Stimulated activated CD8-positive, alpha-beta memory T cell treated with anti-CD3 and anti-CD28 coated beads, Interleukin-15, amount 100 ng/mL, for 4 hours (primary cell): ENCODE data around the gene ARID3A.

Source experiments
- DNase-seq, 2 donors: peaks; one replicate each; pipeline ENCODE4 v3.0.0-alpha.2; 2020; ENCODE audit warnings: low read depth in 2 of 2

ARID3A gene

DNA sequence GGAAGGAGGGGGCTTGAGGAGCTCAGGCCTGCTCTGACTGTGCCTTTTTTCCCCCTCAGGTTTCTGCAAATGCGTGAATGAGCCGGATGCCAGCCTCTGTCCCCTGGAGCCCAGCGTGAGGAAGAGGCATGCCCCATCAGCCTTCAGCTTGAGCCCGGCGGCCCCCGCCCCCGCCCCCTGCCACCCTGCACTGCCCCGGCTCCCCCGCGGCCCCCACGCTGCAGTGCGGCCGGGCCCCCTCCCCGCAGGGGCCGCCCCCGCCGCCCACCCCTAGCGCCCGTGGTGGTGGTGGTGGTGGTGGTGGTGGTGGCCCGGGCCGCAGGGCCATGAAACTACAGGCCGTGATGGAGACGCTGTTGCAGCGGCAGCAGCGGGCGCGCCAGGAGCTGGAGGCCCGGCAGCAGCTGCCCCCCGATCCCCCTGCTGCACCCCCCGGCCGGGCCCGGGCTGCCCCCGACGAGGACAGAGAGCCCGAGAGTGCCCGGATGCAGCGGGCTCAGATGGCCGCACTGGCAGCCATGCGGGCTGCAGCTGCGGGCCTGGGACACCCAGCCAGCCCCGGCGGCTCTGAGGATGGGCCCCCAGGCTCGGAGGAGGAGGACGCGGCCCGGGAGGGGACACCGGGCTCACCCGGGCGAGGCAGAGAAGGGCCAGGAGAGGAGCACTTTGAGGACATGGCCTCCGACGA, 3.5 kb downstream of the ARID3A start:
- no peak for DNase-seq

DNA sequence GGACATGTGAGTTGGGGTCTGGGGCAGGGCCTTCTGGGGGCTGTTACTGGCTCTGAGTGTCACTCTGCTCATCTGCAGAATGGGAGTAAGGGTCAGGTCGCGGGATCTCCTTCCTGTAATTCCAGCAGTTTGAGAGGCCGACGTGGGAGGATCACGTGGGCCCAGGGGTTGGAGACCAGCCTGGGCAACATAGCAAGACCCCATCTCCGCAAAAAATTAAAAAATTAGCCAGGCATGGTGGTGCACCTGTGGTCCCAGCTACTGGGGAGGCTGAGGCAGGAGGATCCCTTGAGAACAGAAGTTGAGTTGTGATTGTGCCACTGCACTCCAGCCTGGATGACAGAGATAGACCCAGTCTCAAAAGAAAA, 4.0 kb downstream of the ARID3A start:
- DNase-seq, result no peak

DNA sequence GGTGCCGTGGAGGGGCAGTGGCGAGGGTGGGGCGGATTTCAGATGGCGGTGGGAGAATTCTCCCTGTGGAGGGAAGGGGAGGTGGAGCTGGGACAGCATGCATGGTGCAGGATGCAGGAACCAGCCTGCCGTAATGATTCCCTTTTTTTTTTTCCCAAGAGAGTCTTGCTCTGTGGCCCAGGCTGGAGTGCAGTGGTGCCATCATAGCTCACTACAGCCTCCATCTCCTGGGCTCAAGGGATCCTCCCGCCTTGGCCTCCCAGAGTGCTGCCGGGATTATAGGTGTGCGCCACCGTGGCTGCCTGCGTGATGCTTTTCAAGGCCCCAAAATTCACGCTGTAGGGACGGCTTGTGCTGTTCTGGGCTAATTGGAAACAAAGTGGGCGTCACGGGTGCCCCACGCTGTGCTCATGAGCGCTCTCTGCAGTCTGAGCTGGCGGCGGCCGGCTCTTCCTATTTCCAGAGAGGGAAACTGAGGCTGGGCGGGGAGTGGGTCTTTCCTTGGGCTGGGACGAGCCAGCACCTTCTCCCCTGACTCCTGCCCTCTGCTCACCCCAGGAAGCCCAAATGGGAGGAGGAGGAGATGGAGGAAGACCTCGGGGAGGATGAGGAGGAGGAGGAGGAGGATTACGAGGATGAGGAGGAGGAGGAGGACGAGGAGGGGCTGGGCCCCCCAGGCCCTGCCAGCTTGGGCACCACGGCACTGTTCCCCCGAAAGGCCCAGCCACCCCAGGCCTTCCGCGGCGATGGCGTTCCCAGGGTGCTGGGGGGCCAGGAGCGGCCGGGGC, 6.2 kb downstream of the ARID3A start:
- DNase-seq, result no peak

DNA sequence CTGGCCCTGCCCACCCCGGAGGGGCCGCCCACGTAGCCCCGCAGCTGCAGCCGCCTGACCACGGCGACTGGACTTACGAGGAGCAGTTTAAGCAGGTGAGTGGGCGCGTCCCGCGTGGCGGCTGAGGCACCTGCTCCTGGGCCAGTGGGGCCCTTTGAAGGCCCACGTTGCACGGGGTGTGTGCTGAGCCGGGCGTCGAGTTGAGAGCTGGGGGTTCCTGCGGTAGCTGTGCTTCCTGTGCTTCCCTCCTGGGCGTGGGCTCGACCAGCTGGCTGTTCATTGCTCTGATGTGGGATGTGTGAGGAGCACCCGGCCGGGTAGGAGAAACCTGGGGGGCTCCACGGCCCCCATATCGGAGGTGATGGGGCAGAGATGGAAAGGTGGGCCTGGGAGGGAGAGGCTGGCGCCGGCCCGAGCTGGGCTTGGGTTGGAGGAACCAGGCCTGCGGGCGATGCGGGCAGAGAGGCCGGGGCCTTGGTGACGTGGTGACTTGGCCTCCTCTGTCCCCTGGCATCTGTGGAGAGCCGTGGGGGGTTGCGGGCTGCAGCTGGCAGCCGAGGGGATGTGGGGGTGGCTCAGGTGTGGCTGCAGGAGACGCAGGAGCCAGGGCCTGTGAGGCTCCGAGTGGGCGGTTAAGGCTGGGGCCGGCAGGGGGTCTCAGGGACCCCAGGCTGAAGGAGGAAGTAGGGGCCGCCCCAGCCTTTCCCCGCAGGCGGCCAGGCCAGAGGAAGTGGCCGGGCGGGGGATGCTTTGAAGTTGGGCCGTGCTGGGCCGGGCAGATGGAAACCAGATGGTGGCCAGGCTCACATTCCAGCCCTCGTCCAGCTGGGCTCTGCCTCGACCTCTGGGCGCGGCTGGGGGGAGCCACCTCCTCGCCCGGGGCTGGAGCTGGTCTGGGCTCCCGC, 7.1 kb downstream of the ARID3A start:
- no peak for DNase-seq

DNA sequence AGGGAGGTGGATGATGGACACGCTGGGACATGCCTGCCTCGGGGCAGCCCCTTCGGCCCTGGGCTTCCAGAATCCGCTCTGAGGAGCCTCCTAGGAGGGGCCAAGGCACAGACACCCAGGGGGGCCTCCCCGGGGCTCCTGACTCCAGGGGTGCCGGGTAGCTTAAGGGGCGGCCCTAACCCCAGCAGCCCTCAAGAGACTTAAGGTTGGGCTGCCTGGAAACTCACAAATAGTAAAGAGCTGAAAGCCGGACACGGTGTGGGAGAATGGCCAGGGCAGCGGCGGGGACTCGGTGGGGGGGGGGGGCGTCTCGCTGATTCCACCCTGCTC, 7.7 kb downstream of the ARID3A start:
- no peak for DNase-seq

DNA sequence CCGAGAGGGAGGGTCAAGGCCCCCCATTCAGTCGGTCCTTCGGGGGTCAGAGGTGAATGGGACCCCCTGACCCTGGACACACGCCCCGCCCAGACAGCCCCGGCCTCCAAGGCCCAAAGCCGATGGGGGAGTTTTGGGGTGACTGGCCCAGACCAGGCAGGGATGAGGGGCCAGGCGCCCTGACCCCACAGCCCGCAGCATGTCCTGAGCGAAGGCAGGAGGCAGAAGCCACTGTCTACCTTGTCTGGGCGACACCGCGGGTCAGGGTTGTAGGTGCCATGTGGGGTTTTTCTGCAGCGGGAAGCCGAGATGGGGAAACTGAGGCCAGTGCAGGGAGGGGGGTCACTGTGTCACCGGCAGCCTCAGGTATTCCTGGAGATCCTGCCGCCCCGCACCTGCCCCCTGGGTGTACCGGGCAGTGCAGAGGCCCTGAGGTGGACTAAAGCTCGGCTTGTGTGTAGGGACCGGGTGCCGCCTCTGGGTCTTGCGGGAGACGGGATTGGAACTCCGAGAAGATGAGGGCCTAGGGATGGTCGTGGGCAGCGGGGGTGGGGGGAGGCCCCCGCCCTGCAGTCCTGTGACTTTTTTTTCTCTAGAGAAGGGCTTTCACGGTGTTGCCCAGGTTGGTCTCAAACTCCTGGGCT, 8.5 kb downstream of the ARID3A start:
- DNase-seq, result no peak

DNA sequence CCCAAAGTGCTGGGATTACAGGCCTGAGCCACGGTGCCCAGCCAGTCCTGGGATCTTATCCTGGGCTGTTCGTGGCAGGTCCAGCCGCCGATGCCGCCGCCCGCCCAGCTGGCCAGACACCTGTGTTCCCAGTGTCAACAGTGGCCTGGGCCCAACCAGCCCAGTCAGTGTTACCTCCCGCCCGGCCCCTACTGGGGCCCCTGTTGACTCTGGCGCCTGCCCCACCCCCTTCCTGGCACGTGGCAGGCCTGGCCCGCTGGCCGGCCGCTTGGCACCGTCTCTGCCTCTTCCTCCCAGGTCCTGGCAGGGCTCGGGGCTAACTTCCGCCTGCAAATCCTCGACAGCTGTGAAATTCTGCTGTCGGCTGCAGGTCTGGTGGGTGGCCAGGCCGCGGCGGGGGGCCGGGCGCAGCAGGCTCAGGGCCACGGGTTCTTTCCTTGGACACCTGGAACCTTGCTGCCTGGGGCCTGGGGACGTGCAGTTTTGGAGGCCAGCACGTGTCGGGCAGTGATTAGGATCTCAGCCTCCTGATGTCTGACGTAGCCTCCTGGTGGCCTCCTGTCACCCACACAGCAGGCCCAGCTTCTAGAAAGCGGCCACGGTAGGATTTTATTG, 9.1 kb downstream of the ARID3A start:
- no peak for DNase-seq

DNA sequence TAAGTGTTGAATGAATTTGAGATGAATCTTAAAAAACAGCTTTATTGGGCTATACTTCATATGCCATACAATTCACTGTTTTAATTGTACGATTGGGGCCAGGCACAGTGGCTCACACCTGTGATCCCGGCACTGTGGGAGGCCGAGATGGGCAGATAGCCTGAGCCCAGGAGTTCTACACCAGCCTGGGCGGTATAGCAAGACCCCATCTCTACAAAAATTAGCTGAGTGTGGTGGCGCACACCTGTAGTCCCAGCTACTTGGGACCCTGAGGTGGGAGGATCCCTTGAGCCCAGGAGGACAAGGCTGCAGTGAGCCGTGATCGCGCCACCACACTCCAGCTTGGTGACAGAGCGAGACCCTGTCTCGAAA, 10.3 kb downstream of the ARID3A start:
- no peak for DNase-seq

DNA sequence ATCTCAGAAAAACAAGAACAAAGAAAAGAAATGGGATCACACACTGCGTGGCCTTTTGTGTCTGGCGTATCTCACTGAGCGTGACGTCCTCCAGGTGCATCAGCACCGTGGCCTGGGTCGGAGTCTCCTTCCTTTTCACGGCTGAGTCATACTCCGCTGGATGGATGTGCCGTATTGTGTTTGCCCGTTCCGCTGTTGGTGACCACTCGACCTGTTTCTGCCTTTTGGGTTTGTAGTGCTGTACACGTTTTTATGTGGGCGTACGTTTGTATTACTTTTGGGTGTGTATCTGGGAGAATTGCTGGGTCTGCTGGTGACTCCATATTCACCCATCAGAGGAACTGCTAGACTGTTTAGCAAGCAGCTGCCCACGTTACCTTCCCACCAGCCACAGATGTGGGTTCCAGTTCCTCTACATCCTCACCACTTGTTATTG, 11.4 kb downstream of the ARID3A start:
- DNase-seq, result peak in 1 of 2 donors; percentile 53

DNA sequence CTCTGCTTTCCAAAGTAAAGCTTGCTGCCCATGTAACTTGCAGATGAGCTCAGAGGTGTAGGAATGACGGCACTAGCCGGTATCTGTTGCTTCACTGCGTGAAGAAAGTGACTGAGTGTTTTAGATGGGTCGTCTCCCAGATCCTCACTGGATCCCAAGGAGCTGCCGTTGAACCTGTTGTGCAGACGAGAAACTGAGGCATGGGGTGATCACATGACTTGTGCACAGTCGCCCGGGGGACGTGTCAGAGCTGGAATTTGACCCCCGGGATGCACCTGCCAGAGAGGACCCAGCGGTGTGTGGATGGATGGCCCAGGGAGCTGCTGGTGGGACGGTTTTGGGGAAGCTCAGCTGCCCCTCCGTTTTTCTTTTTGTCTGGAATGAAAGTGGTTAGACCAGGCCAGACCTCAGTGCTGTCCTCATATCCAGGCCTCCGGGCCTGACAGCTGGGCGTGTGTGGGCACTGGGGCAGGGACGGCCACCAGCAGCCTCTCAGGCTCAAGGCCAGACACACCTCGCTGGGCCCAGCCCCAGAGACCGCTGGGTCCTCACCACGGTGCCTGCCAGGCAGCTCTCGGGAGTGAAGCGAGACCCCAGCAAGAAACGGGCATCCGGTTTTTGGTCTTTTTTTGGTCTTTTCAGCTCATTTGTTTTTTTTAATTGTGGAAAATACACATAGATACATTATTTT, 12.5 kb downstream of the ARID3A start:
- DNase-seq, result no peak

DNA sequence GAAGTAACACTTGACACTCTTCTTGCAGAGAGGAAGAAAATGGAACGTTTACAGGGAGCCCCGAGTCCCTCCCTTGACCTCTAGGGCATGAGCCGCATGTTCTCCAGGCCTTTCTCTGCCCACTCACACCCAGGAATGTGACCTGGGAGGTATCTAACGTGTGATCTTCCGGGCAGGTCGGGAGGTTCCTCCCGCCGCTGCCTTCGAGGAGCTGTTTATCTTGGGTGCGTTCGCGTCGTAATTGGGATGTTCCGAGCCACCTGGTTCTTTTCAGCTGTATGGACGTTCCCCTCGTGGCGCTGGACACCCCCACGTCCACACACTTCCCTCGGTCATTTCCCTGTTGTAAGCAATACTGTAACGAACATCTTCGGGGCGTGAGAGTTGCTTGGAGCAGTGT, 13.6 kb downstream of the ARID3A start:
- no peak for DNase-seq

DNA sequence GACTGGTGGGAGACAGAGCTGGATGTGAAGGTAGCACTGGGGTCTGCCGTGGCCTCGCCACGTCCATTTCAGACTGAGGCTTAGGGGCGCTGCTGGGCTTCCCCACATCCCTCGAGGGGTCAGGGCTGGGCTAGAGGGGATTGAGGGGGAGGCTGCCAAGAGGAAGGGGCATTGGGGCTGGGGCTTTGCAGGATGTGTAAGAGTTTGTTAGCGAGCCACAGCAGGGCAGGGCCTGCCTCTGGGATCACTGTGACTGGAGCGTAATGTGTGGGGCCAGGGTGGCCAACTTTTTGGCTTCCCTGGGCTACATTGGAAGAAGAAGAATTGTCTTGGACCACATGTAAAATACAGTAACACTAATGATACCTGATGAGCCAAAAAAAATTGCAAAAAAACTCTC, 14.1 kb downstream of the ARID3A start:
- DNase-seq, result no peak

DNA sequence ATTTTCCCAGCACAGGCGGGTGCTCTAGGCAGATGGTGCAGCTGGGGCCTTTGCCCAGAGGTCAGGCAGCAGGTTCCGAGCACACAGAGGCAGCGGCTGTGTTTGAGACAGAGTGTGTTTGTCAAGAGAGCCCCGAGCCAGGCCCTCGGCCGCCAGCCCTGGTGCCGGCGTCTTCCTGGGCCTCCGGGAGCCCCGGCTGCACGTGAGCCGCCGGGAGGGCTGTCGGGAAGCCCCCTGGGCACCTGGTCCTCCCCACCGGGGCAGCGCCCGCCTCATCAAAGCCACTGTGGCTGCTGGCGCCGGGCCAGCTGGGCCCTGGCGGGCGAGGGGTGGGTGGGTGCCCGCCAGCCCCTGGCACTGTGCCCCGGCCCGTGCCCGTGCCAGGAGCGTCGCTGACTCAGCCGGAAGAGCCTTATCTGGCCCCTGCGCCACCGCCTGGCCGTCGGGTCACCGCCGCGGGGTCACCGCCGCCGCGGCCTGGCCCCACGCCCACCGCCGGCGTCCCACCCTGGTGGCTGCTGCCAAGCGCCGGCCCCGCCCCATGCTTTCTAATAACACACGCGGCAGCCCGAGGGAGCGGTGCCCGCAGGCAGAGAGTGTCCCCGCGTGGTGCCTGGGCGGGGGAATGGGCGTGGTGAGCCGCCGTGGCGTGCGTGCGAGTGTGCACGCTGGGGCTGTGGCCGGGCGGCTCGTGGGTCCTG, 14.9 kb downstream of the ARID3A start:
- no peak for DNase-seq

DNA sequence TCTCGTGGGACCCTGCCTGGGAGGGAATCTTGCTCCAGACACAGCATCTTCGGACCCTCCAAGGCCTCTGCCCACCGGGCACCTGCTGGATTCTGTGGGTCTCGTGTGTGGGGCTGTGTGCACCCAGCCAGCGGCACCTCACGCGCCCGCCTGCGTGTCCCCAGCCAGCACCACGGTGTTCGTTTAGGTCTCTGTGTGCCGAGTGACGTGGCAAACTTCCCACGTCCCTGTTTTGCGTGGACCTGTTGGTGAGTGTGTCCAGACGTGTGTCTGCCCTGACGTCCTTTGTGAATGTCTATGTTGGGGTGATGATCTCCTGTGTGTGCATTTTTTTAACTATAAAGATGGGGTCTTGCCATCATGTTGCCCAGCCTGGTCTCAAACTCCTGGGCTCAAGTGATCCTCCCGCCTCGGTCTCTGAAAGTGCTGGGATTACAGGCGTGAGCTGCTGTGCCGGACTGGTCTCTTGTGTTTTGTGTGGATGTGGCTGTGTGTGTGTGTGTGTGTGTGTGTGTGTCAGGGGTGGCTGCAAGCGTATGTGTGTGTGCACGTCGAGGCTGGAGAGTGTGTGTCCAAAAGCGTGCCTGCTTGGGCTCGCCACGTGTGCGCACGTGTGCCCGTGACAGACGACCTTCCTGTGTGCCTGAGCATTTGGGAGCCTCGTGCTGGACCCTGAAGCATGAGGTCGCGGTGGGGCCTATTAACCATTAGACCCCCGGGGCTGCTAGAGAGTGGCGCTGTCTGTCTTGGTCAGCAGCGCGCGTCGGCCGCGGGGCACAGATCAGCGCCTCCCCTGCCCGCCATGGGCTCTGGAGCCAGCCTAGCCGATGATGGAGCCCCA, 15.7 kb downstream of the ARID3A start:
- DNase-seq, result no peak

DNA sequence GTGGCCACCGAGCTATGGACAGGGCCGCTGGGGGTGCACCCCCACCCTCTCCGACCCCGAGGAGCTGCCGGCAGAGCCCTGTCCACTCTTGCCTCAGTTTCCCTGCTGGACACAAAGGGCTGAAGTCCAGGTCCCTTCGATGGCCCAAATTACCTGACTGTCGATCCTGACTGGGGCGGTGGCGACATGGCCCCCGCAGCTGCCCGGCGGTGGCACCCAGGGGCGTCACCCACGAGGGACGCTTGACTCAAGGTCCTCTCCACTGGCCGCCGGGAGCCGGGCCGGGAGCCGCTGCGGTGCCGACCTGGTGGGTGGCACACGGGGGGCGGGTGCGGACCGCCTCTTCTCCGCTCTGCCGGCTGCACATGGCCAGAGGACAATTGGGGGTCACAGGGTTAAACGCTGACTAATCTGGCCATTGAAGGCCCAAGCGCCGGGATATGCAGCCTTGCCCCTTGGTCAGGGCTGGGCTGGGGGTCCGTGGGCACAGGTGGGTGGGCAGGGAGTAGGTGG, 16.4 kb downstream of the ARID3A start:
- no peak for DNase-seq

DNA sequence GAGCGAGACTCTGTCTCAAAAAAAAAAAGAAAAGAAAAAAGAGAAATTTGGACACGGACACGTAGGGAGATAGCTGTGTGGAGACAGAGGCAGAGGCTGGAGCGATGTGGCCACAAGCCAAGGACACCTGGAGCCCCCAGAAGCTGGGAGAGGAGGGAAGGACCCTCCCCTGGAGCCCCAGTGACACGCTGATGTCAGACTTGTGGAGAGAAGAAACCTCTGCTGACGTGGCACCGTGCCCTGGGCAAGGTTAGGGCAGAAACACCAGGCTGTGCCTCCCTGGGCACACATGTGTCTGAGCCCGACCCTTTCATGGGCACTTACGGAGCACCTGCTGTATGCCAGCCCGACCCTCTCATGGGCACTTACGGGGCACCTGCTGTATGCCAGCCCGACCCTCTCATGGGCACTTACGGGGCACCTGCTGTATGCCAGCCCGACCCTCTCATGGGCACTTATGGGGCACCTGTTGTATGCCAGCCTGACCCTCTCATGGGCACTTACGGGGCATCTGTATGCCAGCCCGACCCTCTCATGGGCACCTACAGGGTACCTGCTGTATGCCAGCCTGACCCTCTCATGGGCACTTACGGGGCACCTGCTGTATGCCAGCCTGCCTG, 17.8 kb downstream of the ARID3A start:
- no peak for DNase-seq

DNA sequence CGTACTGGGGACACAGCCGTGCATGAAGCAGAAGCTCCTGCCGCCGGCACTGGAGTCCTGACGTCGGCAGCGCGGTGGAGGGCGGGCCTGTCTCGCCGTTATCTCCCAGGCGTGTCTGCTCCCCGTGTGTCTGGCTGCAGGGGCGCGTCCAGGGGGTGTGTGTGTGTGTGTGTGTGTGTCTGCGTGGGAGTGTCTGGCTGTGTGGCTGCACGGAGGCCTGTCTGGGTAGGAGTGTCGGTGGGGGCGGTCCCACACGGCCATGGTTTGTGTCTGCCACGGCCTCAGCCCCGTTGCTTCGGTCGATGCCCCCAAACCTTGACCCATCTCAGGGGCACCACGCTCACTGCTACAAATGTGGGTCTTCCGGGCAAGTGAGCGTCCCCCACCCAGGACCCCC, 18.3 kb downstream of the ARID3A start:
- DNase-seq, result no peak

DNA sequence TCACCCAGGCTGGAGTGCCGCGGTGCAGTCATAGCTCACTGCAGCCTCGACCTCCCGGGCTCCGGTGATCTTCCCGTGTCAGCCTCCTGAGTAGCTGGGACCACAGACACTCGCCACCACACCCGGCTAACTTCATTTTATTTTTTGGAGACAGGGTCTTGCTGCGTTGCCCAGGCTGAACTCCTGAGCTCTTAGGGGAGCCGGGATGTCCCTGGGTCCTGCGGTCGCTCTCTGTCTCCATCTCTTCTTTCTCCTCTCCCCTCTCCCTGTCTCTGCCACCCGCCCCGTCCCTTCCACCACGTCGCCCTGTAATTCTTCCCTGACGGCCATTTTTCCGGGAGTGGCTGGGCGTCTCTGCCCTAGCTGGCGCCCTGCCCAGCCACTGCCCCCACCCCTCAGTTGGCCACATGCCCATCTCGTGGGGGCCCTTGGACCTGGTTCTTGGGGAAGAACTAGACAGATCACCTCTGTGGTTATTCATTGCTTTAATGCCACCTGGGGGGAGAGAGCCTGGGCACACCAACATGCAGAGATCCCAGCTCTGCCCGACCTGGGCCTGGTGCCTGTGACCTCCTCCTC, 18.9 kb downstream of the ARID3A start:
- no peak for DNase-seq
